GM18867 (cell line): ENCODE measurements around the gene CYP2E1.
"Not testable (repeated sequence)": the region's sequence is repeated elsewhere in the genome, so short reads cannot be mapped to it uniquely, and the experiment has no call there.

Experiments used
- ATAC-seq: cut with Tn5 transposase; IDR thresholded peaks from one replicate; pipeline ENCODE4 v1.9.1; 2021; ENCODE audit warnings: mild to moderate bottlenecking, moderate library complexity; ENCODE audit not compliant: unreplicated experiment

Gene CYP2E1

GRCh38 chr10:133528296-133528844, 1.2 kb downstream of the CYP2E1 start:
- no peak for ATAC-seq

- no peak for ATAC-seq
Measured at GRCh38 chr10:133528845-133529575, 1.8 kb downstream of the CYP2E1 start.

GRCh38 chr10:133529576-133529946, 2.4 kb downstream of the CYP2E1 start:
- no peak for ATAC-seq

- no peak for ATAC-seq
Measured at GRCh38 chr10:133530506-133530905, 3.3 kb downstream of the CYP2E1 start.

GRCh38 chr10:133532871-133533270, 5.7 kb downstream of the CYP2E1 start:
- ATAC-seq: no peak

GRCh38 chr10:133534417-133534816, 7.3 kb downstream of the CYP2E1 start:
- ATAC-seq: no peak

GRCh38 chr10:133536198-133536597, 9.0 kb downstream of the CYP2E1 start:
- no peak for ATAC-seq

- no peak for ATAC-seq
Measured at GRCh38 chr10:133537546-133538545, 10.7 kb downstream of the CYP2E1 start.

- ATAC-seq: not testable (repeated sequence)
Measured at GRCh38 chr10:133541441-133541975, 14.3 kb downstream of the CYP2E1 start.

GRCh38 chr10:133544506-133544905, 17.3 kb downstream of the CYP2E1 start:
- ATAC-seq: no peak

GRCh38 chr10:133554600-133554999, 27.4 kb downstream of the CYP2E1 start:
- no peak for ATAC-seq

GRCh38 chr10:133555521-133555920, 28.4 kb downstream of the CYP2E1 start:
- no peak for ATAC-seq

GRCh38 chr10:133557381-133557780, 30.2 kb downstream of the CYP2E1 start:
- no peak for ATAC-seq

GRCh38 chr10:133559216-133559615, 32.1 kb downstream of the CYP2E1 start:
- no peak for ATAC-seq

- ATAC-seq: no peak
Measured at GRCh38 chr10:133564816-133565215, 37.7 kb downstream of the CYP2E1 start.

GRCh38 chr10:133565441-133566294, 38.5 kb downstream of the CYP2E1 start, which contains the start of gene SYCE1:
TSS of gene SYCE1 (minus strand) at chr10:133565583. CDS start at chr10:133565529, 54 bp downstream.
- no peak for ATAC-seq

- ATAC-seq: no peak
Measured at GRCh38 chr10:133567119-133567518, 40.0 kb downstream of the CYP2E1 start.

GRCh38 chr10:133567609-133568286, 40.6 kb downstream of the CYP2E1 start:
- ATAC-seq: no peak

- no peak for ATAC-seq
Measured at GRCh38 chr10:133568287-133568614, 41.1 kb downstream of the CYP2E1 start.
